ENCODE data around the gene ABO. TPM values are rescaled to one million over a fixed set of nuclear protein-coding genes. Genes with fewer than 3 reads are reported as not detected.

The ABO gene
- total RNA-seq, 1 experiment from 2014 or later, result 0.37 TPM

GRCh38 chr9:133227242-133227860 lies 47.6 kb downstream of the ABO start:
- no peak overlapping the region for H3T11ph ChIP-seq (ENCODE audit: low read length)

More at GRCh38 chr9:133227242-133227860, 47.6 kb downstream of the ABO start:
- no peak overlapping the region for H2AK5ac ChIP-seq (ENCODE audit: insufficient read length, low read length)
- no peaks in the 10 kb centered on the region for H3K27me3 ChIP-seq (ENCODE audit: insufficient read depth, low read length)
- no CpG with 5 or more reads among the region's 11 CpGs for WGBS (ENCODE audit: extremely low coverage, insufficient read length, low lambda C conversion rate)
- H3K27me3 Mint-ChIP-seq (ENCODE audit: low read depth), result peaks cover 68% of the 10 kb centered on the region
- no peak overlapping the region for H2AFZ ChIP-seq (ENCODE audit: low read length)
- H3K14ac ChIP-seq (ENCODE audit: insufficient read depth, low read length), result no peak overlapping the region
- H3K18ac ChIP-seq (ENCODE audit: insufficient read length, low read depth, low read length), result no peak overlapping the region
- H2BK5ac ChIP-seq (ENCODE audit: insufficient read length, low read length), result no peak overlapping the region
- no peak overlapping the region for H3K4me2 ChIP-seq (ENCODE audit: insufficient read depth, insufficient read length, low read length)
- H2BK12ac ChIP-seq (ENCODE audit: insufficient read length, low read depth, low read length), result no peak overlapping the region
- H3K36me3 Mint-ChIP-seq (ENCODE audit: insufficient read depth in 1 of 3, low read depth in 3 of 3), result no peaks in the 10 kb centered on the region
- H3K79me1 ChIP-seq (ENCODE audit: insufficient read depth, low read depth, low read length, poor library complexity, severe bottlenecking), result no peaks in the 10 kb centered on the region
- H4K5ac ChIP-seq (ENCODE audit: insufficient read length, low read depth, low read length), result no peak overlapping the region
- no peak overlapping the region for H3K4ac ChIP-seq (ENCODE audit: low read depth, low read length)
- H4K8ac ChIP-seq (replicated peaks; ENCODE audit: insufficient read length, low read depth, low read length), result no peak overlapping the region
- H3K9me3 Mint-ChIP-seq, result peaks cover 5 to 8% of the 10 kb centered on the region in 2 experiments; a peak in 4 of 5 replicates
- H2BK20ac ChIP-seq (ENCODE audit: low read depth, low read length, poor library complexity, severe bottlenecking), result no peak overlapping the region
- no peaks in the 10 kb centered on the region for H3K9me3 ChIP-seq (ENCODE audit: control insufficient read depth, low read depth, low read length)
- DNase-seq, result peak; percentile 25
- H3K23ac ChIP-seq (ENCODE audit: insufficient read length, low read depth, low read length), result no peak overlapping the region
- H3K9ac ChIP-seq (ENCODE audit: extremely low read depth, insufficient read length, low read length), result no peak overlapping the region
- no peak overlapping the region for H3K4me3 Mint-ChIP-seq
- H3K27ac Mint-ChIP-seq, result peak overlapping the region in 1 of 3 experiments; percentile 87; a peak in 1 of 7 replicates
- H4K20me1 ChIP-seq (ENCODE audit: control insufficient read depth, insufficient read depth, insufficient read length), result no peaks in the 10 kb centered on the region
- no peaks in the 10 kb centered on the region for H3K79me2 ChIP-seq (ENCODE audit: insufficient read depth, low read length)
- H3K4me1 Mint-ChIP-seq, result peaks cover 0 to 8% of the 10 kb centered on the region in 2 experiments; a peak in 2 of 4 replicates
- TF ChIP-seq, protein P1, sequence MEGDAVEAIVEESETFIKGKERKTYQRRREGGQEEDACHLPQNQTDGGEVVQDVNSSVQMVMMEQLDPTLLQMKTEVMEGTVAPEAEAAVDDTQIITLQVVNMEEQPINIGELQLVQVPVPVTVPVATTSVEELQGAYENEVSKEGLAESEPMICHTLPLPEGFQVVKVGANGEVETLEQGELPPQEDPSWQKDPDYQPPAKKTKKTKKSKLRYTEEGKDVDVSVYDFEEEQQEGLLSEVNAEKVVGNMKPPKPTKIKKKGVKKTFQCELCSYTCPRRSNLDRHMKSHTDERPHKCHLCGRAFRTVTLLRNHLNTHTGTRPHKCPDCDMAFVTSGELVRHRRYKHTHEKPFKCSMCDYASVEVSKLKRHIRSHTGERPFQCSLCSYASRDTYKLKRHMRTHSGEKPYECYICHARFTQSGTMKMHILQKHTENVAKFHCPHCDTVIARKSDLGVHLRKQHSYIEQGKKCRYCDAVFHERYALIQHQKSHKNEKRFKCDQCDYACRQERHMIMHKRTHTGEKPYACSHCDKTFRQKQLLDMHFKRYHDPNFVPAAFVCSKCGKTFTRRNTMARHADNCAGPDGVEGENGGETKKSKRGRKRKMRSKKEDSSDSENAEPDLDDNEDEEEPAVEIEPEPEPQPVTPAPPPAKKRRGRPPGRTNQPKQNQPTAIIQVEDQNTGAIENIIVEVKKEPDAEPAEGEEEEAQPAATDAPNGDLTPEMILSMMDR (conservative IDR thresholded peaks at IDR 0.05), result no peak
- H3K56ac ChIP-seq (ENCODE audit: insufficient read length, low read depth, low read length), result no peak overlapping the region
- no peaks in the 10 kb centered on the region for H3K4me1 ChIP-seq (ENCODE audit: insufficient read depth, low read length)
- H3K27ac ChIP-seq (ENCODE audit: insufficient read length, low read depth, low read length), result no peak overlapping the region
- H2BK15ac ChIP-seq (ENCODE audit: low read depth, low read length), result no peak overlapping the region
- H3K23me2 ChIP-seq (ENCODE audit: insufficient read length, low read depth, low read length, poor library complexity, severe bottlenecking), result no peaks in the 10 kb centered on the region
- H2BK120ac ChIP-seq (ENCODE audit: low read depth, low read length, poor library complexity, severe bottlenecking), result no peak overlapping the region
- H4K91ac ChIP-seq (ENCODE audit: insufficient read length, low read depth, low read length), result no peak overlapping the region

All from H9 (cell line).